Measurements from ENCODE around the gene WARS2. TPM values are rescaled to one million over a fixed set of nuclear protein-coding genes. Genes with fewer than 3 reads are reported as not detected.

WARS2 gene
- polyA plus RNA-seq, 2 of the 4 experiments (the other 2 are of a cell fraction), result 5.9 to 7.9 TPM

DNA sequence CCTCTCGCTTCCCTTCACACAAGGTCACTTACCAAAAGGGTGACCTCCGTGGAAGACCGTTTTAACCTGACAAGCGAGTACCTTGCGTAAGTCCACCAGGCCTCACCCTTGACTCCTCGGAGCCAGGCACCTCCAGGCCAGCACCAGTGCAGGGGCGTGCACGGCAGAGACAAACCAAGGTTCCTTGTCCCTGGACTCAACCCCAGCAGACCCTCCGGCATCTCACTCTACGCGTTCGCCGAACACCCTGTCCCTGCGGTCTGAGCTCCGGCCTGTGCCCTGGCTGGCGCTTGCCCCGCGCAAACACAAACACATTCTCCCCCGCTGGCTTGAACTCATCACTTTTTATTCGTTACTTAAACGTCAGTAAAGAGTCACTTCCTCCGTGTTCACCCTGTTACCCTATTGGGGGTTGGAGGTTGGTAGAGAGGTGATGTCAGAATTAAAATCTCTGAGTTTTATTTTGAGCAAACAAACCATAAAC is 156.9 kb downstream of the WARS2 start (continued):
- TF ChIP-seq, protein P1, sequence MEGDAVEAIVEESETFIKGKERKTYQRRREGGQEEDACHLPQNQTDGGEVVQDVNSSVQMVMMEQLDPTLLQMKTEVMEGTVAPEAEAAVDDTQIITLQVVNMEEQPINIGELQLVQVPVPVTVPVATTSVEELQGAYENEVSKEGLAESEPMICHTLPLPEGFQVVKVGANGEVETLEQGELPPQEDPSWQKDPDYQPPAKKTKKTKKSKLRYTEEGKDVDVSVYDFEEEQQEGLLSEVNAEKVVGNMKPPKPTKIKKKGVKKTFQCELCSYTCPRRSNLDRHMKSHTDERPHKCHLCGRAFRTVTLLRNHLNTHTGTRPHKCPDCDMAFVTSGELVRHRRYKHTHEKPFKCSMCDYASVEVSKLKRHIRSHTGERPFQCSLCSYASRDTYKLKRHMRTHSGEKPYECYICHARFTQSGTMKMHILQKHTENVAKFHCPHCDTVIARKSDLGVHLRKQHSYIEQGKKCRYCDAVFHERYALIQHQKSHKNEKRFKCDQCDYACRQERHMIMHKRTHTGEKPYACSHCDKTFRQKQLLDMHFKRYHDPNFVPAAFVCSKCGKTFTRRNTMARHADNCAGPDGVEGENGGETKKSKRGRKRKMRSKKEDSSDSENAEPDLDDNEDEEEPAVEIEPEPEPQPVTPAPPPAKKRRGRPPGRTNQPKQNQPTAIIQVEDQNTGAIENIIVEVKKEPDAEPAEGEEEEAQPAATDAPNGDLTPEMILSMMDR (IDR thresholded peaks at IDR 0.05), result no peak

DNA sequence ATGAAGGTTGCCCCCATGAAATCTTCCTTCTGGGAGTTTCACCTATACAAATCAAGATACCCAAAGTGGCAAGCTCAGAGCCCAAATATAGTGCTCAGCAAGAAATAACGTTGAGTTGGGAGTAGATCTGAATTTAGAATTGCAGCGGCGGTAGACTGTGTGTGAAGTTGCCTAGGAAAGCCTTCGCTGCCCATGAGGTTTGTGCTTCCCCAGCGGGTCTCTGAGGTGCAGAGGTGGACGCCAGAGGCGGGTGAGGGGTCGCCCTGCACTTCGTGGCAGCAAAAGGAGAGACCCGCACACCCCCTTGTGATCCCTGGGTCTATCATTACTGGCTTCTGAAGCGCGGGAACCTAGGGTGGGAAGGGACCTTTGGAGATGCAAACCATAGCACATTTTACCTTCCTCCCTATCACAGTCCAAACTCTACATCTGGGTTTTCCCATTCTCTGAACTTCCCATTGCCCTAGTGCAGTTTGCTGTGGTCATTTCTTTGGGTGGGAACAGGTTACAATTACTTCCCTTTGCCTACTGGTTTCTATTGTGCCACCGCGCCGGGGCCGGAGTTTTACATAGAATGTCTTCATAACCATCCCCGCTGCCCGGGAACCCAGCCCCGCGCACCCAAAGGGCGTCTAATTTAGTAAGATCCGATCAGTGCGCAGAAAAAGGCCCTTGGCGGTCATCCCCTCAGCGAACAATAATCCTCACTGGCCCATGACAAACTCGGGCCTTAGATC is 157.5 kb downstream of the WARS2 start:
- DNase-seq (ENCODE audit: low read depth in 1 of 2, low spot score in 1 of 2) (no peak), FAIRE-seq (no peak), ATAC-seq (no peak)
- Histone ChIP-seq H3K9me3 (no peaks in the 10 kb centered on the region), H3K4me1 (no peaks in the 10 kb centered on the region), H3K4me2 (no peak overlapping the region), H3K4me3 (no peak overlapping the region), H3K27ac (no peak overlapping the region)
- TF ChIP-seq, protein P2, sequence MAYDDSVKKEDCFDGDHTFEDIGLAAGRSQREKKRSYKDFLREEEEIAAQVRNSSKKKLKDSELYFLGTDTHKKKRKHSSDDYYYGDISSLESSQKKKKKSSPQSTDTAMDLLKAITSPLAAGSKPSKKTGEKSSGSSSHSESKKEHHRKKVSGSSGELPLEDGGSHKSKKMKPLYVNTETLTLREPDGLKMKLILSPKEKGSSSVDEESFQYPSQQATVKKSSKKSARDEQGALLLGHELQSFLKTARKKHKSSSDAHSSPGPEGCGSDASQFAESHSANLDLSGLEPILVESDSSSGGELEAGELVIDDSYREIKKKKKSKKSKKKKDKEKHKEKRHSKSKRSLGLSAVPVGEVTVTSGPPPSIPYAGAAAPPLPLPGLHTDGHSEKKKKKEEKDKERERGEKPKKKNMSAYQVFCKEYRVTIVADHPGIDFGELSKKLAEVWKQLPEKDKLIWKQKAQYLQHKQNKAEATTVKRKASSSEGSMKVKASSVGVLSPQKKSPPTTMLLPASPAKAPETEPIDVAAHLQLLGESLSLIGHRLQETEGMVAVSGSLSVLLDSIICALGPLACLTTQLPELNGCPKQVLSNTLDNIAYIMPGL (CRISPR knock-in tag; IDR thresholded peaks at IDR 0.05; ENCODE audit: borderline replicate concordance), result no peak
- TF ChIP-seq HDAC2 (IDR thresholded peaks at IDR 0.05) (no peak), MAZ (IDR thresholded peaks at IDR 0.05; ENCODE audit: borderline replicate concordance, low read depth, low read length) (no peak), RNF2 (IDR thresholded peaks at IDR 0.05; ENCODE audit: borderline replicate concordance, low read depth) (no peak), ZSCAN20 (CRISPR knock-in tag; IDR thresholded peaks at IDR 0.05) (no peak), NFE2L2 (conservative IDR thresholded peaks at IDR 0.05; ENCODE audit: low read length) (no peak), FOSB (CRISPR knock-in tag; IDR thresholded peaks at IDR 0.05) (no peak), CEBPB (IDR thresholded peaks at IDR 0.05) (no peak)
- TF ChIP-seq, protein P3, sequence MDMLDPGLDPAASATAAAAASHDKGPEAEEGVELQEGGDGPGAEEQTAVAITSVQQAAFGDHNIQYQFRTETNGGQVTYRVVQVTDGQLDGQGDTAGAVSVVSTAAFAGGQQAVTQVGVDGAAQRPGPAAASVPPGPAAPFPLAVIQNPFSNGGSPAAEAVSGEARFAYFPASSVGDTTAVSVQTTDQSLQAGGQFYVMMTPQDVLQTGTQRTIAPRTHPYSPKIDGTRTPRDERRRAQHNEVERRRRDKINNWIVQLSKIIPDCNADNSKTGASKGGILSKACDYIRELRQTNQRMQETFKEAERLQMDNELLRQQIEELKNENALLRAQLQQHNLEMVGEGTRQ (IDR thresholded peaks at IDR 0.05), result no peak
- TF ChIP-seq, protein P1 (IDR thresholded peaks at IDR 0.05), result no peak
- WGBS (ENCODE audit: missing lambda C conversion rate), result 77% methylated on average over 25 of the region's 26 CpGs
- POLR2A ChIA-PET, result no interaction called here
- CTCF ChIA-PET, result no interaction called here

DNA sequence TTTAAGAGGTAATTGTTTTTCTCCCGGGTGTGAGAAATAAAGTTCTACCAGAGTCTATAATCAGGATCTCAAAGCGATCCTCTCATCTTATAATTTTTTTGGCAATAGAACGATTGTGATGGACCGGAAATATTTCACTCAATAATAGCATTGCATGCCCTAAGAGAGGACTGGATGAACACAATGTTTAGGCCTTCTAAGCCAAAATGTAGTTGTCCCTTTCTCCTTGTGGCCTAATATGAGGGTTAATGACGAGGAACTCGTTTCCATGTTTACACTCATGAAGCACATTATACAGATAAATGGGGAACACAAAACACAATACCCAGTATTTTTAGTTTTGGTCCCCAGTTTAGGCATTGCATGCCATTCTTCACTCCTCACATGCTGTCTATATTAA is 158.2 kb downstream of the WARS2 start:
- Histone ChIP-seq H3K4me3 (no peak overlapping the region), H3K27ac (no peak overlapping the region), H3K4me2 (no peak overlapping the region), H3K9me3 (no peaks in the 10 kb centered on the region), H3K4me1 (no peaks in the 10 kb centered on the region)
- ATAC-seq, result no peak
- WGBS (ENCODE audit: missing lambda C conversion rate), result 56% methylated on average over 6 of the region's 6 CpGs
- no peak for DNase-seq (ENCODE audit: low read depth in 1 of 2, low spot score in 1 of 2)
- CTCF ChIA-PET, result no interaction called here
- FAIRE-seq, result no peak
- POLR2A ChIA-PET, result no interaction called here
- TF ChIP-seq KDM5A (IDR thresholded peaks at IDR 0.05) (no peak), SMC3 (IDR thresholded peaks at IDR 0.05) (no peak), SREBF2 (IDR thresholded peaks at IDR 0.05) (no peak), JUN (IDR thresholded peaks at IDR 0.05) (no peak)
